WERI-Rb-1 (cell line): ENCODE results near the gene MARK1.

Experiments used
- DNase-seq: peaks from one replicate; pipeline ENCODE4 v3.0.0-alpha.2; 2020
- H3K27ac ChIP-seq: fragments of 250-450 bp; sonication (Bioruptor Pico); 2 replicates; pipeline ENCODE4 v1.5.1; 2020; ENCODE audit warnings: mild to moderate bottlenecking, moderate library complexity
- H3K27me3 ChIP-seq: fragments of 250-450 bp; sonication (Bioruptor Pico); 2 replicates; pipeline ENCODE4 v1.5.1; 2021; ENCODE audit warnings: mild to moderate bottlenecking, low read depth, moderate library complexity; ENCODE audit not compliant: insufficient read depth, severe bottlenecking
- H3K36me3 ChIP-seq: fragments of 250-450 bp; sonication (Bioruptor Pico); 2 replicates; pipeline ENCODE4 v1.5.1; 2020; ENCODE audit warnings: mild to moderate bottlenecking, moderate library complexity
- H3K4me3 ChIP-seq: 2 replicates; pipeline ENCODE4 v1.5.1; 2011; ENCODE audit warnings: low read depth, mild to moderate bottlenecking, control low read depth, low read length
- H3K9me3 ChIP-seq: fragments of 250-450 bp; sonication (Bioruptor Pico); 2 replicates; pipeline ENCODE4 v1.5.1; 2021; ENCODE audit warnings: mild to moderate bottlenecking, moderate library complexity; ENCODE audit not compliant: severe bottlenecking
- CTCF ChIP-seq: IDR thresholded peaks from 2 replicates; pipeline ENCODE4 v1.5.1; 2011; ENCODE audit warnings: low read depth, mild to moderate bottlenecking, control low read depth, inconsistent platforms, low read length

Gene MARK1

GRCh38 chr1:220707160-220707559 is 179.2 kb downstream of the MARK1 start:
- Histone ChIP-seq H3K27ac (no peak overlapping the region), H3K27me3 (no peaks in the 10 kb centered on the region), H3K4me3 (no peak overlapping the region), H3K36me3 (no peaks in the 10 kb centered on the region), H3K9me3 (peaks cover 3% of the 10 kb centered on the region)
- no peak for DNase-seq
- no peak for TF ChIP-seq CTCF

DNA sequence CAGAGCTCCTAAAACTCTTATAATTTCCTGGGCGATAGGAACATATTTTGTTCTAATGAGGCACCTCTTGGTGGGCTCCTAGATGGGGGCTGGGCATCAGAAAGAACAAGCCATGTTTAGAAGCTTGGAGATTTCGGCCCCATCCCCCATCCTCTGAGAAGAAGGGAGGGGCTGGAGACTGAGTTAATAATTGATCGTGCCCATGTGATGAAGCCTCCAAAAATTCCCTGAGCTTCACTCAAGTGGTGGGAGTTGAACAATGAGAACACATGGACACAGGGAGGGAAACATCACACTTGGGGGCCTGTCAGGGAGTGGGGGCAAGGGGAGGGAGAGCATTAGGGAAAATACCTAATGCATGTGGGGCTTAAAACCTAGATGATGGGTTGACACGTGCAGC is 180.3 kb downstream of the MARK1 start:
- no peak overlapping the region for H3K27ac ChIP-seq
- peaks cover 3% of the 10 kb centered on the region for H3K9me3 ChIP-seq
- H3K27me3 ChIP-seq, result no peaks in the 10 kb centered on the region
- no peak for DNase-seq
- no peaks in the 10 kb centered on the region for H3K36me3 ChIP-seq
- TF ChIP-seq CTCF, result no peak
- no peak overlapping the region for H3K4me3 ChIP-seq

DNA sequence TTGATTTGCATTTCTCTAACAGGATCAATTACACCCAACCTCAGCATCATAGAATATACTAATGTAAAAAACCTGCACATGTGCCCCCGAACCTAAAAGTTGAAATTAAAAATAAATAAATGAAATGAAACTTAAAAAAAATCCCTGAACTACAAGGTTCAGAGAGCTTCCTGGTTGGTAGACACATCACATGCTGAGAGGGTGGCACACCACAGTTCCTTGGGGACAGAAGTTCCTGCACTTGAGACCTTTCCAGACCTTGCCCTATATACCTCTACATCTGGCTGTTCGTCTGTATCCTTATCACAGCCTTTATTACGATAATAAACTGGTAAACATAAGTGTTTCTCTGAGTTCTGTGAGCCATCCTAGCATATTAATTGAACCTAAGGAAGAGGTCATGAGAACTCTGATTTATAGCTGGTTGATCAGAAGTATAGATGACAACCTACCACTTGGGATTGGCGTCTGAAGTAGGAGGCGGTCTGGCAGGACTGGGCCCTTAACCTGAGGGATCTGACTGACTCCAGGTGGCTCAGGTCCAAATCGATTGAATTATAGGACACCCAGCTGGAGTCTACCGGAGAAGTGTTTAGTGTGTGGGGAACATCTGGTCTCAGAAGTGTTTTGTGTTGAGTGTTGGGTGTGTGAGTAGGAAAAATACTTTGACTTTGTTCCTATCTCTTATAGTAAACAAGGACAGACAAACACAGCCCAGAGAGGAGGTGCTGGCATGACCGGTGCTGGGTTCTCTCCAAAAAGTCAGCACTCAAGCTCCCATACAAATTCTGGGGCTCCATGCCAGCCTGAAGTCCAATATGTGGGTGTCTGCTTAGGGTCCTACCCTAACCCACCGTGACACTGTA is 181.2 kb downstream of the MARK1 start:
- H3K36me3 ChIP-seq, result no peaks in the 10 kb centered on the region
- TF ChIP-seq CTCF, result no peak
- H3K27me3 ChIP-seq, result no peaks in the 10 kb centered on the region
- H3K4me3 ChIP-seq, result no peak overlapping the region
- no peak for DNase-seq
- H3K9me3 ChIP-seq, result peaks cover 3% of the 10 kb centered on the region
- no peak overlapping the region for H3K27ac ChIP-seq

DNA sequence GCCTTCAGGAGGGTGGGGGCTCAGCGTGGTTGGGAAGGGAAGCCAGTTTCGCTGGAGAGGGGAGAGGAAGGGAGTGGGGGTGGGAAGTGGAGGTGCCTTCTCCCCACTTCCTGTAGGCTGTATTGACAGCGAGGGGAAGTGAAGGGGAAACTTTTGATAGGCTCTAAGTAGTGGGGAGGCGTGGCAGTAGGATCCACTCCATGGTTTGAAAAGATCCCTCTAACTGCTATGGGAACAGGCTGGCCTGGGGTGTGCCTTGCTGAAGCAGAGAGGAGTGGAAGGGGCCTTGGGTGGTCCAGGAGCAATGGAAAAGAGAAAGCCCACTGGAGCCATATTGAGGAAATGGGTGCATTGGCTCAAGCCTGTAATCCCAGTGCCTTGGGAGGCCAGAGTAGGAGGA is 182.4 kb downstream of the MARK1 start:
- H3K36me3 ChIP-seq, result no peaks in the 10 kb centered on the region
- H3K9me3 ChIP-seq, result peaks cover 3% of the 10 kb centered on the region
- H3K27me3 ChIP-seq, result no peaks in the 10 kb centered on the region
- H3K27ac ChIP-seq, result no peak overlapping the region
- no peak for TF ChIP-seq CTCF
- no peak overlapping the region for H3K4me3 ChIP-seq
- DNase-seq, result no peak

- Histone ChIP-seq H3K9me3 (peaks cover 9% of the 10 kb centered on the region), H3K4me3 (no peak overlapping the region), H3K36me3 (no peaks in the 10 kb centered on the region), H3K27me3 (no peaks in the 10 kb centered on the region), H3K27ac (no peak overlapping the region)
- DNase-seq, result no peak
- no peak for TF ChIP-seq CTCF
Observed at GRCh38 chr1:220711056-220711809, 183.3 kb downstream of the MARK1 start.
